Endothelial cell of umbilical vein (primary cell): Measurements from ENCODE around the gene ETF1. TPM values are rescaled to one million over a fixed set of nuclear protein-coding genes. Genes with fewer than 3 reads are reported as not detected.

Experiments
- BruUV-seq: library from RNA; stranded (reverse); fragments of 400-500 nt; replicated peaks from 2 replicates; lab custom pipeline; 2021; lab: Mats Ljungman, UMichigan
- CTCF ChIA-PET: fragments of 300-600, 350-600 bp; sonication (Branson Sonifier 250); formaldehyde crosslinking; loops from one replicate; lab custom pipeline; 2021; ENCODE audit warnings: antibody characterized with exemption, inconsistent platforms; lab: Charles Lee
- POLR2A ChIA-PET: fragments of 300-600, 350-600 bp; sonication (Branson Sonifier 250); formaldehyde crosslinking; loops from one replicate; lab custom pipeline; 2021; ENCODE audit warnings: antibody characterized with exemption, inconsistent platforms; lab: Charles Lee
- DNase-seq: peaks from one replicate; pipeline ENCODE4 v3.0.0-alpha.2; 2011; ENCODE audit warnings: low read depth, low spot score
- FAIRE-seq: peaks from 2 replicates; lab custom pipeline; 2011; peaks lifted over from hg19 to GRCh38; lab: Jason Lieb, UNC
- H2AFZ ChIP-seq: 2 replicates; pipeline ENCODE4 v1.6.0; 2012; ENCODE audit warnings: low read depth, low read length, control low read depth, inconsistent platforms
- H3K27ac ChIP-seq: 2 replicates; pipeline ENCODE4 v1.5.1; 2011; ENCODE audit warnings: low read depth, mild to moderate bottlenecking, control low read depth, low read length, moderate library complexity; ENCODE audit not compliant: insufficient read depth
- H3K27me3 ChIP-seq, 2 experiments: 2 replicates each; pipeline versions ENCODE4 v1.6.0 to v1.6.1; 2011; ENCODE audit warnings: low read length in 2 of 2, mixed read lengths in 1 of 2; ENCODE audit not compliant: control insufficient read depth in 2 of 2, insufficient read depth in 2 of 2
- H3K36me3 ChIP-seq, 2 experiments: 2 replicates in 1 of 2; 3 replicates in 1 of 2; pipeline ENCODE4 v1.5.1; 2011; ENCODE audit warnings: low read length in 2 of 2, mild to moderate bottlenecking in 1 of 2, moderate library complexity in 1 of 2; ENCODE audit not compliant: control insufficient read depth in 2 of 2, insufficient read depth in 2 of 2; ENCODE audit errors: extremely low read depth in 1 of 2
- H3K4me1 ChIP-seq: 3 replicates; pipeline ENCODE4 v1.5.1; 2011; ENCODE audit warnings: mild to moderate bottlenecking, low read length; ENCODE audit not compliant: control insufficient read depth, insufficient read depth; ENCODE audit errors: extremely low read depth
- H3K4me2 ChIP-seq: 2 replicates; pipeline ENCODE4 v1.6.1; 2011; ENCODE audit warnings: low read length, control low read depth, mixed read lengths; ENCODE audit not compliant: insufficient read depth
- H3K4me3 ChIP-seq, 3 experiments: fragments of 200-600 bp in 1 of 3; sonication (generic), shearing (Covaris generic) in 1 of 3; replicated peaks in 1 of 3; 2 replicates each; pipeline ENCODE4 v1.5.1; 2011 to 2016; ENCODE audit warnings: control low read depth in 3 of 3, low read length in 3 of 3, mild to moderate bottlenecking in 2 of 3, inconsistent platforms in 1 of 3, low read depth in 1 of 3, moderate library complexity in 1 of 3; ENCODE audit not compliant: insufficient read depth in 1 of 3
- H3K79me2 ChIP-seq: 2 replicates; pipeline ENCODE4 v1.6.0; 2012; ENCODE audit warnings: low read length, inconsistent platforms; ENCODE audit not compliant: control insufficient read depth, insufficient read depth
- H3K9ac ChIP-seq: replicated peaks from 2 replicates; pipeline ENCODE3; 2011; ENCODE audit warnings: low read length, control low read depth; ENCODE audit not compliant: insufficient read depth; ENCODE audit errors: extremely low read depth
- H3K9me1 ChIP-seq: replicated peaks from 3 replicates; pipeline ENCODE4 v1.6.0; 2011; ENCODE audit warnings: mild to moderate bottlenecking, low read length; ENCODE audit not compliant: control insufficient read depth, insufficient read depth; ENCODE audit errors: extremely low read depth
- H3K9me3 ChIP-seq: replicated peaks from 2 replicates; pipeline ENCODE4 v1.5.1; 2012; ENCODE audit warnings: low read length, inconsistent platforms; ENCODE audit not compliant: control insufficient read depth, insufficient read depth
- H4K20me1 ChIP-seq: replicated peaks from 2 replicates; pipeline ENCODE3; 2011; ENCODE audit warnings: mild to moderate bottlenecking, low read length; ENCODE audit not compliant: control insufficient read depth, insufficient read depth; ENCODE audit errors: extremely low read depth
- EZH2 ChIP-seq: IDR thresholded peaks from 2 replicates; pipeline ENCODE4 v1.6.1; 2012; ENCODE audit warnings: borderline replicate concordance, low read depth, mild to moderate bottlenecking, moderate library complexity, low read length, inconsistent platforms; ENCODE audit not compliant: severe bottlenecking
- FOS ChIP-seq: IDR thresholded peaks from 2 replicates; pipeline ENCODE4 v1.6.1; 2011; ENCODE audit warnings: mild to moderate bottlenecking, low read length, moderate library complexity, borderline replicate concordance; ENCODE audit not compliant: insufficient read depth
- GATA2 ChIP-seq: IDR thresholded peaks from 2 replicates; pipeline ENCODE4 v1.7.0; 2011; ENCODE audit warnings: low read depth, mild to moderate bottlenecking, moderate library complexity, mixed read lengths, low read length; ENCODE audit not compliant: insufficient read length, insufficient read depth
- JUN ChIP-seq: IDR thresholded peaks from 2 replicates; pipeline ENCODE4 v1.6.1; 2011; ENCODE audit warnings: borderline replicate concordance, low read depth; ENCODE audit not compliant: insufficient read length, insufficient read depth
- MYC ChIP-seq: IDR thresholded peaks from one replicate; pipeline ENCODE4 v1.6.1; 2011; ENCODE audit warnings: mild to moderate bottlenecking, low read depth, low read length
- POLR2A ChIP-seq: IDR thresholded peaks from 2 replicates; pipeline ENCODE4 v1.6.1; 2012; ENCODE audit warnings: low read depth, mild to moderate bottlenecking, control low read depth, low read length
- POLR2AphosphoS5 ChIP-seq: IDR thresholded peaks from 2 replicates; pipeline ENCODE4 v1.6.1; 2012; ENCODE audit warnings: low read depth, mild to moderate bottlenecking, control low read depth, low read length, moderate library complexity; ENCODE audit not compliant: insufficient read depth
- dilution Hi-C: fragments of 300-500 bp; cut with MboI; formaldehyde crosslinking; loops from one replicate; pipeline ENCODE4 v1.15.0; 2019; ENCODE audit warnings: low sequenced_read_pairs; ENCODE audit not compliant: extremely low pct_ligation_motif_present
- intact Hi-C: fragments of 100-400 bp; cut with micrococcal nuclease; formaldehyde crosslinking; loops from one replicate; pipeline ENCODE4 v1.10.0; 2022
- polyA plus RNA-seq, 4 experiments: library from polyadenylated mRNA; depleted of rRNA in 3 of 4; stranded (reverse) in 3 of 4; unstranded in 1 of 4; fragments of >200 nt; gene quantifications; 2 replicates each; pipeline versions ENCODE4 v1.2.1 to v1.2.3, GENCODE V29; 2011 to 2012; ENCODE audit warnings: missing spikeins in 1 of 4
- total RNA-seq: library from RNA; stranded (reverse); gene quantifications from 2 replicates; pipeline ENCODE4 v1.2.3, GENCODE V29; 2021
- TF ChIP-seq, protein P1 (sequence below), 2 donors: IDR thresholded peaks; 1 replicate in 1 of 2; 2 replicates in 1 of 2; pipeline ENCODE4 v1.5.1; 2011; ENCODE audit warnings: low read length in 2 of 2, mild to moderate bottlenecking in 2 of 2, moderate library complexity in 2 of 2, control low read depth in 1 of 2, inconsistent platforms in 1 of 2, low read depth in 1 of 2; ENCODE audit not compliant: insufficient read depth in 1 of 2; ENCODE audit errors: extremely low read depth in 1 of 2
- TF ChIP-seq, protein P2 (sequence below): IDR thresholded peaks from 2 replicates; pipeline ENCODE4 v1.6.1; 2011; ENCODE audit not compliant: insufficient read depth, insufficient read length

Gene ETF1
- total and polyA plus RNA-seq, 2 donors (not counting 3 experiments of a cell fraction or from before 2014, with no cell fraction given) = 32.9 to 114 TPM

DNA sequence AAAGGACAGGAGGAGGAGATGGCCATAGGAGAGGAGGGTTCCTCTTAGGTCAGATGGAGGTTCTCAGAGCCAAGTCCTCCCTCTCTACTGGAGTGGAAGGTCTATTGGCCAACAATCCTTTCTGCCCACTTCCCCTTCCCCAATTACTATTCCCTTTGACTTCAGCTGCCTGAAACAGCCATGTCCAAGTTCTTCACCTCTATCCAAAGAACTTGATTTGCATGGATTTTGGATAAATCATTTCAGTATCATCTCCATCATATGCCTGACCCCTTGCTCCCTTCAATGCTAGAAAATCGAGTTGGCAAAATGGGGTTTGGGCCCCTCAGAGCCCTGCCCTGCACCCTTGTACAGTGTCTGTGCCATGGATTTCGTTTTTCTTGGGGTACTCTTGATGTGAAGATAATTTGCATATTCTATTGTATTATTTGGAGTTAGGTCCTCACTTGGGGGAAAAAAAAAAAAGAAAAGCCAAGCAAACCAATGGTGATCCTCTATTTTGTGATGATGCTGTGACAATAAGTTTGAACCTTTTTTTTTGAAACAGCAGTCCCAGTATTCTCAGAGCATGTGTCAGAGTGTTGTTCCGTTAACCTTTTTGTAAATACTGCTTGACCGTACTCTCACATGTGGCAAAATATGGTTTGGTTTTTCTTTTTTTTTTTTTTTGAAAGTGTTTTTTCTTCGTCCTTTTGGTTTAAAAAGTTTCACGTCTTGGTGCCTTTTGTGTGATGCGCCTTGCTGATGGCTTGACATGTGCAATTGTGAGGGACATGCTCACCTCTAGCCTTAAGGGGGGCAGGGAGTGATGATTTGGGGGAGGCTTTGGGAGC lies 74.7 kb downstream of the ETF1 start:
- no peak overlapping the region for H2AFZ ChIP-seq
- ChIA-PET CTCF (interaction anchor here (1.5 kb wide), 1 partner anchor 36 kb away, joined by 4 read pairs; no protein-coding TSS in a partner anchor), POLR2A (interaction anchor here (0.7 kb wide), 1 partner anchor 22 kb away, joined by 3 read pairs; no protein-coding TSS in a partner anchor)
- H3K9me3 ChIP-seq = no peaks in the 10 kb centered on the region
- peaks cover 5% of the 10 kb centered on the region for H3K79me2 ChIP-seq
- dilution Hi-C loops = no loop called here
- peak; percentile 1 for DNase-seq
- H3K4me3 ChIP-seq = no peak overlapping the region
- BruUV-seq = no TSS peak
- no peaks in the 10 kb centered on the region for H4K20me1 ChIP-seq
- H3K9ac ChIP-seq = no peak overlapping the region
- no peak overlapping the region for H3K27ac ChIP-seq
- H3K9me1 ChIP-seq = no peaks in the 10 kb centered on the region
- peaks cover 15% of the 10 kb centered on the region for H3K4me1 ChIP-seq
- no peaks in the 10 kb centered on the region for H3K27me3 ChIP-seq
- H3K4me2 ChIP-seq = no peak overlapping the region
- TF ChIP-seq MYC (no peak), POLR2A (no peak), EZH2 (no peak), FOS (no peak), JUN (no peak), GATA2 (no peak), POLR2AphosphoS5 (no peak)
- TF ChIP-seq, protein P1, sequence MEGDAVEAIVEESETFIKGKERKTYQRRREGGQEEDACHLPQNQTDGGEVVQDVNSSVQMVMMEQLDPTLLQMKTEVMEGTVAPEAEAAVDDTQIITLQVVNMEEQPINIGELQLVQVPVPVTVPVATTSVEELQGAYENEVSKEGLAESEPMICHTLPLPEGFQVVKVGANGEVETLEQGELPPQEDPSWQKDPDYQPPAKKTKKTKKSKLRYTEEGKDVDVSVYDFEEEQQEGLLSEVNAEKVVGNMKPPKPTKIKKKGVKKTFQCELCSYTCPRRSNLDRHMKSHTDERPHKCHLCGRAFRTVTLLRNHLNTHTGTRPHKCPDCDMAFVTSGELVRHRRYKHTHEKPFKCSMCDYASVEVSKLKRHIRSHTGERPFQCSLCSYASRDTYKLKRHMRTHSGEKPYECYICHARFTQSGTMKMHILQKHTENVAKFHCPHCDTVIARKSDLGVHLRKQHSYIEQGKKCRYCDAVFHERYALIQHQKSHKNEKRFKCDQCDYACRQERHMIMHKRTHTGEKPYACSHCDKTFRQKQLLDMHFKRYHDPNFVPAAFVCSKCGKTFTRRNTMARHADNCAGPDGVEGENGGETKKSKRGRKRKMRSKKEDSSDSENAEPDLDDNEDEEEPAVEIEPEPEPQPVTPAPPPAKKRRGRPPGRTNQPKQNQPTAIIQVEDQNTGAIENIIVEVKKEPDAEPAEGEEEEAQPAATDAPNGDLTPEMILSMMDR (IDR thresholded peaks at IDR 0.05; ENCODE audit: extremely low read depth in 1 of 2, insufficient read depth in 1 of 2, low read depth in 1 of 2, low read length in 2 of 2) = no peak
- TF ChIP-seq, protein P2, sequence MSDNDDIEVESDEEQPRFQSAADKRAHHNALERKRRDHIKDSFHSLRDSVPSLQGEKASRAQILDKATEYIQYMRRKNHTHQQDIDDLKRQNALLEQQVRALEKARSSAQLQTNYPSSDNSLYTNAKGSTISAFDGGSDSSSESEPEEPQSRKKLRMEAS = no peak
- FAIRE-seq = no peak
- intact Hi-C loops = no loop called here
- peaks cover 0 to 3% of the 10 kb centered on the region in 2 experiments for H3K36me3 ChIP-seq
